HCT116 (cell line): ENCODE measurements around the gene CADM3. TPM values are rescaled to one million over a fixed set of nuclear protein-coding genes. Genes with fewer than 3 reads are reported as not detected.

Source experiments
- ATAC-seq: fragments of 200-7000 bp; cut with Tn5 transposase; 2 replicates; pipeline ENCODE4 v1.9.1; 2020; ENCODE audit warnings: mild to moderate bottlenecking, moderate library complexity
- BruUV-seq: library from RNA; stranded (reverse); fragments of 400-500 nt; replicated peaks from 2 replicates; lab custom pipeline; 2021; lab: Mats Ljungman, UMichigan
- CTCF ChIA-PET: fragments of 300-600 bp; sonication (Branson Sonifier 250); formaldehyde crosslinking; loops from one replicate; lab custom pipeline; 2021; ENCODE audit warnings: antibody characterized with exemption; lab: Charles Lee
- POLR2A ChIA-PET: fragments of 300-600, 350-600 bp; sonication (Branson Sonifier 250); formaldehyde crosslinking; loops from one replicate; lab custom pipeline; 2021; ENCODE audit warnings: antibody characterized with exemption; lab: Charles Lee
- RAD21 ChIA-PET, 2 experiments: fragments of 300-600 bp; sonication (Branson Sonifier 250); formaldehyde crosslinking; loops; one replicate each; lab custom pipeline; 2023; ENCODE audit warnings: low total read pairs in 2 of 2; ENCODE audit not compliant: uncharacterized antibody in 2 of 2, unreplicated experiment in 2 of 2, low non-redundant PET in 1 of 2; lab: Charles Lee
- DNase-seq: peaks from one replicate; pipeline ENCODE4 v3.0.0-alpha.2; 2010; ENCODE audit warnings: low read depth, low spot score
- H2AFZ ChIP-seq: fragments of 200-600 bp; shearing (Covaris generic), sonication (generic); 2 replicates; pipeline ENCODE4 v1.6.1; 2017; ENCODE audit warnings: low read depth, mixed run types, mixed read lengths, antibody characterized with exemption, low read length; ENCODE audit not compliant: poor library complexity, severe bottlenecking
- H3K27ac ChIP-seq: 2 replicates; pipeline ENCODE4 v1.5.1; 2012; ENCODE audit warnings: low read depth, low read length
- H3K27me3 ChIP-seq: fragments of 200-600 bp; sonication (generic); 2 replicates; pipeline ENCODE4 v1.6.1; 2016; ENCODE audit warnings: mixed run types, low read length, mixed read lengths; ENCODE audit not compliant: insufficient read depth
- H3K36me3 ChIP-seq, 2 experiments: fragments of 200-500 bp in 1 of 2; fragments of 200-600 bp in 1 of 2; sonication (Bioruptor generic) in 1 of 2; sonication (generic) in 1 of 2; 2 replicates each; pipeline versions ENCODE4 v1.5.1 to v1.6.1; 2014 to 2016; ENCODE audit warnings: low read length in 2 of 2, inconsistent platforms in 1 of 2, mixed read lengths in 1 of 2, mixed run types in 1 of 2; ENCODE audit not compliant: insufficient read depth in 2 of 2, control insufficient read depth in 1 of 2
- H3K4me1 ChIP-seq, 2 experiments: fragments of 200-600 bp in 1 of 2; sonication (generic) in 1 of 2; 2 replicates each; pipeline versions ENCODE4 v1.5.1 to v1.6.1; 2012 to 2017; ENCODE audit warnings: low read length in 2 of 2, inconsistent platforms in 1 of 2, mild to moderate bottlenecking in 1 of 2, mixed read lengths in 1 of 2, mixed run types in 1 of 2, moderate library complexity in 1 of 2; ENCODE audit not compliant: insufficient read depth in 2 of 2, control insufficient read depth in 1 of 2
- H3K4me2 ChIP-seq: fragments of 200-600 bp; sonication (generic); 2 replicates; pipeline ENCODE4 v1.6.1; 2017; ENCODE audit warnings: mixed run types, low read length, mixed read lengths
- H3K4me3 ChIP-seq, 2 experiments: fragments of 200-600 bp in 1 of 2; sonication (generic) in 1 of 2; replicated peaks in 1 of 2; 2 replicates each; pipeline ENCODE4 v1.5.1; 2011 to 2016; ENCODE audit warnings: low read length in 2 of 2, control low read depth in 1 of 2, low read depth in 1 of 2, mild to moderate bottlenecking in 1 of 2, mixed read lengths in 1 of 2, mixed run types in 1 of 2
- H3K79me2 ChIP-seq: fragments of 200-600 bp; sonication (generic); 2 replicates; pipeline ENCODE4 v1.6.1; 2017; ENCODE audit warnings: mild to moderate bottlenecking, mixed run types, low read length, moderate library complexity, mixed read lengths; ENCODE audit not compliant: insufficient read depth
- H3K9ac ChIP-seq: fragments of 200-600 bp; sonication (generic); 2 replicates; pipeline ENCODE4 v1.6.1; 2016; ENCODE audit warnings: low read length, mixed read lengths
- H3K9me2 ChIP-seq: fragments of 200-600 bp; sonication (generic), shearing (Covaris generic); 2 replicates; pipeline ENCODE4 v1.6.1; 2017; ENCODE audit warnings: mixed run types, mild to moderate bottlenecking, moderate library complexity; ENCODE audit not compliant: insufficient read depth
- H3K9me3 ChIP-seq, 2 experiments: fragments of 200-500 bp in 1 of 2; fragments of 200-600 bp in 1 of 2; sonication (Bioruptor generic) in 1 of 2; sonication (generic) in 1 of 2; 2 replicates each; pipeline ENCODE4 v1.6.1; 2014 to 2017; ENCODE audit warnings: low read length in 2 of 2, mixed read lengths in 2 of 2, inconsistent platforms in 1 of 2, low read depth in 1 of 2, mild to moderate bottlenecking in 1 of 2, mixed run types in 1 of 2, moderate library complexity in 1 of 2; ENCODE audit not compliant: control insufficient read depth in 1 of 2, insufficient read depth in 1 of 2
- H4K20me1 ChIP-seq: fragments of 200-600 bp; sonication (generic), shearing (Covaris generic); 2 replicates; pipeline ENCODE4 v1.6.1; 2017; ENCODE audit warnings: mixed run types, mild to moderate bottlenecking, moderate library complexity; ENCODE audit not compliant: insufficient read depth
- ATF3 ChIP-seq: IDR thresholded peaks from 2 replicates; pipeline ENCODE4 v1.6.1; 2012
- CTCF ChIP-seq, 3 experiments: fragments of 200-600 bp in 1 of 3; sonication (generic) in 1 of 3; IDR thresholded peaks in 2 of 3; conservative IDR thresholded peaks in 1 of 3; 2 replicates each; pipeline ENCODE4 v1.5.1; 2012 to 2017; ENCODE audit warnings: low read depth in 2 of 3, low read length in 2 of 3, antibody characterized with exemption in 1 of 3, borderline replicate concordance in 1 of 3, control low read depth in 1 of 3, mild to moderate bottlenecking in 1 of 3, mixed read lengths in 1 of 3, mixed run types in 1 of 3, moderate library complexity in 1 of 3; ENCODE audit not compliant: insufficient read depth in 1 of 3
- EGR1 ChIP-seq: IDR thresholded peaks from 2 replicates; pipeline ENCODE4 v1.6.1; 2012; ENCODE audit warnings: low read depth
- EZH2 ChIP-seq: fragments of 200-600 bp; sonication (generic); IDR thresholded peaks from 2 replicates; pipeline ENCODE4 v1.6.1; 2017; ENCODE audit warnings: antibody characterized with exemption, mixed run types
- EZH2phosphoT487 ChIP-seq: fragments of 200-600 bp; IDR thresholded peaks from 2 replicates; pipeline ENCODE4 v1.6.1; 2018; ENCODE audit warnings: antibody characterized with exemption, borderline replicate concordance
- MAX ChIP-seq: IDR thresholded peaks from 2 replicates; pipeline ENCODE4 v1.6.1; 2012
- SP1 ChIP-seq: IDR thresholded peaks from 2 replicates; pipeline ENCODE4 v1.6.1; 2012; ENCODE audit warnings: low read depth
- intact Hi-C: fragments of 100-400 bp; cut with micrococcal nuclease; formaldehyde crosslinking; loops from 2 replicates; pipeline ENCODE4 v1.10.0; 2022
- total RNA-seq: library from RNA; stranded (reverse); gene quantifications from one replicate; pipeline ENCODE4 v1.2.1, GENCODE V29; 2021; ENCODE audit not compliant: unreplicated experiment

CADM3 gene
- total RNA-seq, 1 experiment from 2014 or later = not detected

- intact Hi-C loops = no loop called here
- Histone ChIP-seq H3K27ac (no peak overlapping the region), H3K9me3 (no peaks in the 10 kb centered on the region), H3K9me2 (no peaks in the 10 kb centered on the region), H4K20me1 (no peaks in the 10 kb centered on the region), H3K4me3 (no peak overlapping the region), H3K36me3 (no peaks in the 10 kb centered on the region), H3K4me2 (no peak overlapping the region), H3K4me1 (no peaks in the 10 kb centered on the region), H2AFZ (no peak overlapping the region), H3K9ac (no peak overlapping the region), H3K27me3 (peaks cover 51% of the 10 kb centered on the region; the same call in 1 of the 2 replicates), H3K79me2 (no peaks in the 10 kb centered on the region)
- CTCF ChIA-PET = no interaction called here
- RAD21 ChIA-PET = no interaction called here
- DNase-seq = no peak
- BruUV-seq = no TSS peak
- no peak for ATAC-seq
- POLR2A ChIA-PET = no interaction called here
- TF ChIP-seq EZH2 = no peak
- TF ChIP-seq SP1 = no peak
- TF ChIP-seq EZH2phosphoT487 = no peak
- no peak for TF ChIP-seq MAX
- no peak for TF ChIP-seq EGR1
- no peak for TF ChIP-seq ATF3
- no peak for TF ChIP-seq CTCF (IDR thresholded peaks at IDR 0.05 in 2 of 3, conservative IDR thresholded peaks at IDR 0.05 in 1 of 3; ENCODE audit: borderline replicate concordance in 1 of 3, insufficient read depth in 1 of 3, low read depth in 2 of 3, low read length in 2 of 3)
These were observed 16.4 kb downstream of the CADM3 start for GRCh38 chr1:159187647-159188374.
